KMS-11 (cell line): ENCODE data around the gene PGA4.

Source experiments
- H2AFZ ChIP-seq: fragments of 200-600 bp; sonication (generic); 2 replicates; pipeline ENCODE4 v1.6.1; 2016; ENCODE audit warnings: antibody characterized with exemption, mixed run types, low read depth
- H3K27ac ChIP-seq: fragments of 200-600 bp; sonication (generic); 2 replicates; pipeline ENCODE4 v1.6.1; 2016; ENCODE audit warnings: mild to moderate bottlenecking, mixed run types
- H3K27me3 ChIP-seq: fragments of 200-600 bp; sonication (generic); 2 replicates; pipeline ENCODE4 v1.6.1; 2017; ENCODE audit warnings: mild to moderate bottlenecking, low read depth, mixed run types, moderate library complexity; ENCODE audit not compliant: insufficient read depth
- H3K36me3 ChIP-seq: fragments of 200-600 bp; sonication (generic); 2 replicates; pipeline ENCODE4 v1.6.1; 2017; ENCODE audit warnings: mild to moderate bottlenecking, mixed run types; ENCODE audit not compliant: insufficient read depth
- H3K4me1 ChIP-seq: fragments of 200-600 bp; sonication (generic); 2 replicates; pipeline ENCODE4 v1.6.1; 2016; ENCODE audit warnings: mild to moderate bottlenecking, low read depth, mixed run types; ENCODE audit not compliant: poor library complexity, severe bottlenecking
- H3K4me2 ChIP-seq: fragments of 200-600 bp; sonication (generic); 2 replicates; pipeline ENCODE4 v1.7.0; 2016; ENCODE audit warnings: mild to moderate bottlenecking, mixed run types
- H3K4me3 ChIP-seq: fragments of 200-600 bp; sonication (generic); IDR thresholded peaks from 2 replicates; pipeline ENCODE4 v1.6.1; 2017; ENCODE audit warnings: low read depth, low read length, mixed read lengths; ENCODE audit not compliant: insufficient read depth
- H3K79me2 ChIP-seq: fragments of 200-600 bp; sonication (generic); 2 replicates; pipeline ENCODE4 v1.6.1; 2016; ENCODE audit warnings: low read depth, mixed run types; ENCODE audit not compliant: insufficient read depth
- H3K9ac ChIP-seq: fragments of 200-600 bp; sonication (generic); 2 replicates; pipeline ENCODE4 v1.6.1; 2016; ENCODE audit warnings: mild to moderate bottlenecking, mixed run types
- H4K20me1 ChIP-seq: fragments of 200-600 bp; sonication (generic); 2 replicates; pipeline ENCODE4 v1.6.1; 2016; ENCODE audit warnings: mild to moderate bottlenecking, mixed run types; ENCODE audit not compliant: insufficient read depth
- CTCF ChIP-seq: fragments of 200-600 bp; sonication (generic); conservative IDR thresholded peaks from 2 replicates; pipeline ENCODE4 v1.6.1; 2017; ENCODE audit warnings: low read depth, mild to moderate bottlenecking, antibody characterized with exemption, low read length, moderate library complexity, mixed read lengths

The PGA4 gene

GRCh38 chr11:61186504-61186903, 35.6 kb upstream of the PGA4 start:
- no peaks in the 10 kb centered on the region; the same call in 1 of the 2 replicates for H3K27me3 ChIP-seq
- H3K4me2 ChIP-seq = no peak overlapping the region
- no peaks in the 10 kb centered on the region for H3K4me1 ChIP-seq
- H2AFZ ChIP-seq = no peak overlapping the region
- no peak overlapping the region for H3K9ac ChIP-seq
- no peak overlapping the region for H3K27ac ChIP-seq
- no peak for TF ChIP-seq CTCF
- no peaks in the 10 kb centered on the region for H3K36me3 ChIP-seq
- no peaks in the 10 kb centered on the region for H3K79me2 ChIP-seq
- no peaks in the 10 kb centered on the region for H4K20me1 ChIP-seq
- no peak overlapping the region for H3K4me3 ChIP-seq

- Histone ChIP-seq H4K20me1 (no peaks in the 10 kb centered on the region), H3K4me1 (no peaks in the 10 kb centered on the region), H3K4me2 (no peak overlapping the region), H3K9ac (no peak overlapping the region), H3K36me3 (no peaks in the 10 kb centered on the region), H3K79me2 (no peaks in the 10 kb centered on the region), H3K27me3 (no peaks in the 10 kb centered on the region; the same call in 1 of the 2 replicates), H3K27ac (no peak overlapping the region), H3K4me3 (no peak overlapping the region), H2AFZ (no peak overlapping the region)
- TF ChIP-seq CTCF = peak; percentile 91
Measured at GRCh38 chr11:61187505-61188130, 34.5 kb upstream of the PGA4 start.

GRCh38 chr11:61189933-61190332, 32.2 kb upstream of the PGA4 start:
- no peak overlapping the region for H2AFZ ChIP-seq
- no peaks in the 10 kb centered on the region for H3K36me3 ChIP-seq
- no peak overlapping the region for H3K27ac ChIP-seq
- no peaks in the 10 kb centered on the region for H4K20me1 ChIP-seq
- H3K4me2 ChIP-seq = no peak overlapping the region
- H3K27me3 ChIP-seq = no peaks in the 10 kb centered on the region; the same call in 1 of the 2 replicates
- no peak overlapping the region for H3K9ac ChIP-seq
- no peak for TF ChIP-seq CTCF
- H3K79me2 ChIP-seq = no peaks in the 10 kb centered on the region
- H3K4me1 ChIP-seq = no peaks in the 10 kb centered on the region
- H3K4me3 ChIP-seq = no peak overlapping the region

GRCh38 chr11:61193596-61193995, 28.6 kb upstream of the PGA4 start:
- Histone ChIP-seq H3K27me3 (no peaks in the 10 kb centered on the region; the same call in 1 of the 2 replicates), H3K27ac (no peak overlapping the region), H3K36me3 (no peaks in the 10 kb centered on the region), H2AFZ (no peak overlapping the region), H3K79me2 (no peaks in the 10 kb centered on the region), H3K9ac (no peak overlapping the region), H3K4me2 (no peak overlapping the region), H3K4me1 (no peaks in the 10 kb centered on the region), H4K20me1 (no peaks in the 10 kb centered on the region), H3K4me3 (no peak overlapping the region)
- TF ChIP-seq CTCF = no peak
